Glomerular visceral epithelial cell (primary cell): ENCODE results near the gene SIK3.

ENCODE experiments used
- DNase-seq: peaks from one replicate; pipeline ENCODE4 v3.0.0-alpha.2; 2016; ENCODE audit errors: extremely low spot score

Gene SIK3

GRCh38 chr11:116866804-116867455, 231.3 kb downstream of the SIK3 start:
- DNase-seq, result no peak

GRCh38 chr11:116865696-116866095, 232.5 kb downstream of the SIK3 start:
- no peak for DNase-seq

GRCh38 chr11:116864531-116864930, 233.7 kb downstream of the SIK3 start:
- no peak for DNase-seq

- DNase-seq, result no peak
Measured at GRCh38 chr11:116862951-116863350, 235.3 kb downstream of the SIK3 start.

- DNase-seq, result no peak
Measured at GRCh38 chr11:116862185-116862584, 236.0 kb downstream of the SIK3 start.

GRCh38 chr11:116861539-116861938, 236.7 kb downstream of the SIK3 start:
- DNase-seq, result peak; percentile 15

- no peak for DNase-seq
Measured at GRCh38 chr11:116860303-116860702, 237.9 kb downstream of the SIK3 start.

- no peak for DNase-seq
Measured at GRCh38 chr11:116859175-116859574, 239.1 kb downstream of the SIK3 start.

- DNase-seq, result no peak
Measured at GRCh38 chr11:116857936-116858335, 240.3 kb downstream of the SIK3 start.

GRCh38 chr11:116857316-116857715, 240.9 kb downstream of the SIK3 start:
- no peak for DNase-seq

GRCh38 chr11:116856423-116856822, 241.8 kb downstream of the SIK3 start:
- no peak for DNase-seq

- DNase-seq, result no peak
Measured at GRCh38 chr11:116855413-116855812, 242.8 kb downstream of the SIK3 start.

GRCh38 chr11:116853461-116854073, 244.7 kb downstream of the SIK3 start:
- peak; percentile 81 for DNase-seq

- DNase-seq, result no peak
Measured at GRCh38 chr11:116852261-116853031, 245.8 kb downstream of the SIK3 start.

GRCh38 chr11:116851626-116852025, 246.6 kb downstream of the SIK3 start:
- no peak for DNase-seq

GRCh38 chr11:116849486-116849885, 248.7 kb downstream of the SIK3 start:
- DNase-seq, result no peak

GRCh38 chr11:116849060-116849459, 249.2 kb downstream of the SIK3 start:
- no peak for DNase-seq

GRCh38 chr11:116847612-116848011, 250.6 kb downstream of the SIK3 start:
- DNase-seq, result no peak

GRCh38 chr11:116844722-116845121, 253.5 kb downstream of the SIK3 start:
- DNase-seq, result no peak

GRCh38 chr11:116843661-116844060, 254.6 kb downstream of the SIK3 start:
- DNase-seq, result no peak

GRCh38 chr11:116842909-116843308, 255.3 kb downstream of the SIK3 start:
- DNase-seq, result no peak

GRCh38 chr11:116842117-116842516, 256.1 kb downstream of the SIK3 start:
- DNase-seq, result no peak

- no peak for DNase-seq
Measured at GRCh38 chr11:116840746-116841296, 257.4 kb downstream of the SIK3 start.
